ENCODE data around the gene SLC35F1.

DNA sequence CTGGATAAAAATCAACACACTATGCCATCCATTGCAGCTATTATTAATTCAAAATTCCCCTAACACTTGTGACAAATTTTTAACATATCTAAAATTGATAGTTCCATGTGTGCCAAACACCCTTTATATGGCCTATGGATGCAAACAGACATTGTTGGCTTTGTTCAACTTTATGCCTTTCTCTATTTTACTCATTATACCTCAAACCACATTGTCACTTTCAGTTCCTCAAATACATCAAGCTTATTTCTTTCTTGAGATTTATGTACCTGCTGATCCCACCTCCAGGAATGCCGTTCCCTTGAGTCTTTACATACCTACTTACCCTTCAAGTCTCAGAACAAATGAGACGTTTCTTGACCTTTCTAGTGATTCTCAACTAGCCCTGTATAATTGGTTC is 447.6 kb downstream of the SLC35F1 start:
- TF ChIP-seq, protein P1, sequence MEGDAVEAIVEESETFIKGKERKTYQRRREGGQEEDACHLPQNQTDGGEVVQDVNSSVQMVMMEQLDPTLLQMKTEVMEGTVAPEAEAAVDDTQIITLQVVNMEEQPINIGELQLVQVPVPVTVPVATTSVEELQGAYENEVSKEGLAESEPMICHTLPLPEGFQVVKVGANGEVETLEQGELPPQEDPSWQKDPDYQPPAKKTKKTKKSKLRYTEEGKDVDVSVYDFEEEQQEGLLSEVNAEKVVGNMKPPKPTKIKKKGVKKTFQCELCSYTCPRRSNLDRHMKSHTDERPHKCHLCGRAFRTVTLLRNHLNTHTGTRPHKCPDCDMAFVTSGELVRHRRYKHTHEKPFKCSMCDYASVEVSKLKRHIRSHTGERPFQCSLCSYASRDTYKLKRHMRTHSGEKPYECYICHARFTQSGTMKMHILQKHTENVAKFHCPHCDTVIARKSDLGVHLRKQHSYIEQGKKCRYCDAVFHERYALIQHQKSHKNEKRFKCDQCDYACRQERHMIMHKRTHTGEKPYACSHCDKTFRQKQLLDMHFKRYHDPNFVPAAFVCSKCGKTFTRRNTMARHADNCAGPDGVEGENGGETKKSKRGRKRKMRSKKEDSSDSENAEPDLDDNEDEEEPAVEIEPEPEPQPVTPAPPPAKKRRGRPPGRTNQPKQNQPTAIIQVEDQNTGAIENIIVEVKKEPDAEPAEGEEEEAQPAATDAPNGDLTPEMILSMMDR (IDR thresholded peaks at IDR 0.05) = no peak
- no peak for TF ChIP-seq EZH2 (IDR thresholded peaks at IDR 0.05; ENCODE audit: borderline replicate concordance, insufficient read depth, low read depth, low read length, poor library complexity, severe bottlenecking)
